ENCODE measurements around the gene S100A5. TPM values are rescaled to one million over a fixed set of nuclear protein-coding genes. Genes with fewer than 3 reads are reported as not detected.

The S100A5 gene
- polyA plus RNA-seq, 2 of the 4 experiments (the other 2 are of a cell fraction) = 0.45 to 0.68 TPM

Other genes starting within 250 kb of the S100A5 start
- gene PGLYRP3, start 228.0 kb downstream of the S100A5 start, polyA plus RNA-seq (2011; rRNA removed) = not detected in 2 replicates
- not detected in 3 replicates for gene PGLYRP3, start 228.0 kb downstream of the S100A5 start, polyA plus RNA-seq (2017; fragmentation: RNase III; extraction: RNeasy Plus Mini Kit Qiagen cat#74134 plus additional on column Dnase treatment)
- not detected in 2 replicates for gene PGLYRP4, start 192.1 kb downstream of the S100A5 start, polyA plus RNA-seq (2011; rRNA removed)
- gene PGLYRP4, start 192.1 kb downstream of the S100A5 start, polyA plus RNA-seq (2017; fragmentation: RNase III; extraction: RNeasy Plus Mini Kit Qiagen cat#74134 plus additional on column Dnase treatment) = not detected in 3 replicates
- 0.86 and 0.90 TPM in 2 replicates for gene S100A9, start 183.1 kb downstream of the S100A5 start, polyA plus RNA-seq (2011; rRNA removed)
- 1.7 to 4.6 TPM (median 3.1 TPM) in 3 replicates for gene S100A9, start 183.1 kb downstream of the S100A5 start, polyA plus RNA-seq (2017; fragmentation: RNase III; extraction: RNeasy Plus Mini Kit Qiagen cat#74134 plus additional on column Dnase treatment)
- gene S100A12, start 165.3 kb downstream of the S100A5 start, polyA plus RNA-seq (2011; rRNA removed) = not detected in 2 replicates
- not detected in 3 replicates for gene S100A12, start 165.3 kb downstream of the S100A5 start, polyA plus RNA-seq (2017; fragmentation: RNase III; extraction: RNeasy Plus Mini Kit Qiagen cat#74134 plus additional on column Dnase treatment)
- gene S100A8, start 149.9 kb downstream of the S100A5 start, polyA plus RNA-seq (2011; rRNA removed) = not detected in 2 replicates
- gene S100A8, start 149.9 kb downstream of the S100A5 start, polyA plus RNA-seq (2017; fragmentation: RNase III; extraction: RNeasy Plus Mini Kit Qiagen cat#74134 plus additional on column Dnase treatment) = not detected in 3 replicates
- not detected in 2 replicates for gene S100A7A, start 124.4 kb downstream of the S100A5 start, polyA plus RNA-seq (2011; rRNA removed)
- gene S100A7A, start 124.4 kb downstream of the S100A5 start, polyA plus RNA-seq (2017; fragmentation: RNase III; extraction: RNeasy Plus Mini Kit Qiagen cat#74134 plus additional on column Dnase treatment) = not detected in 3 replicates
- not detected in 2 replicates for gene S100A7, start 80.3 kb downstream of the S100A5 start, polyA plus RNA-seq (2011; rRNA removed)
- not detected in 3 replicates for gene S100A7, start 80.3 kb downstream of the S100A5 start, polyA plus RNA-seq (2017; fragmentation: RNase III; extraction: RNeasy Plus Mini Kit Qiagen cat#74134 plus additional on column Dnase treatment)
- 898 and 1,226 TPM in 2 replicates for gene S100A6, start 4.9 kb downstream of the S100A5 start, polyA plus RNA-seq (2011; rRNA removed)
- gene S100A6, start 4.9 kb downstream of the S100A5 start, polyA plus RNA-seq (2017; fragmentation: RNase III; extraction: RNeasy Plus Mini Kit Qiagen cat#74134 plus additional on column Dnase treatment) = 2,810 to 4,567 TPM (median 3,552 TPM) in 3 replicates
- 590 and 814 TPM in 2 replicates for gene S100A4, start 4.9 kb upstream of the S100A5 start, polyA plus RNA-seq (2011; rRNA removed)
- 2,180 to 3,189 TPM (median 2,584 TPM) in 3 replicates for gene S100A4, start 4.9 kb upstream of the S100A5 start, polyA plus RNA-seq (2017; fragmentation: RNase III; extraction: RNeasy Plus Mini Kit Qiagen cat#74134 plus additional on column Dnase treatment)
- 25.0 and 25.4 TPM in 2 replicates for gene S100A3, start 8.3 kb upstream of the S100A5 start, polyA plus RNA-seq (2011; rRNA removed)
- 71.1 to 88.9 TPM (median 74.0 TPM) in 3 replicates for gene S100A3, start 8.3 kb upstream of the S100A5 start, polyA plus RNA-seq (2017; fragmentation: RNase III; extraction: RNeasy Plus Mini Kit Qiagen cat#74134 plus additional on column Dnase treatment)
- 5.1 and 6.0 TPM in 2 replicates for gene S100A2, start 24.9 kb upstream of the S100A5 start, polyA plus RNA-seq (2011; rRNA removed)
- 13.4 to 19.5 TPM (median 15.9 TPM) in 3 replicates for gene S100A2, start 24.9 kb upstream of the S100A5 start, polyA plus RNA-seq (2017; fragmentation: RNase III; extraction: RNeasy Plus Mini Kit Qiagen cat#74134 plus additional on column Dnase treatment)
- gene S100A16, start 72.2 kb upstream of the S100A5 start, polyA plus RNA-seq (2011; rRNA removed) = 270 and 294 TPM in 2 replicates
- 259 to 298 TPM (median 290 TPM) in 3 replicates for gene S100A16, start 72.2 kb upstream of the S100A5 start, polyA plus RNA-seq (2017; fragmentation: RNase III; extraction: RNeasy Plus Mini Kit Qiagen cat#74134 plus additional on column Dnase treatment)
- 0.21 and 0.65 TPM in 2 replicates for gene S100A14, start 75.4 kb upstream of the S100A5 start, polyA plus RNA-seq (2011; rRNA removed)
- gene S100A14, start 75.4 kb upstream of the S100A5 start, polyA plus RNA-seq (2017; fragmentation: RNase III; extraction: RNeasy Plus Mini Kit Qiagen cat#74134 plus additional on column Dnase treatment) = 0.16 to 0.21 TPM (median 0.21 TPM) in 3 replicates
- 98.9 and 113 TPM in 2 replicates for gene S100A13, start 86.6 kb upstream of the S100A5 start, polyA plus RNA-seq (2011; rRNA removed)
- 107 to 146 TPM (median 129 TPM) in 3 replicates for gene S100A13, start 86.6 kb upstream of the S100A5 start, polyA plus RNA-seq (2017; fragmentation: RNase III; extraction: RNeasy Plus Mini Kit Qiagen cat#74134 plus additional on column Dnase treatment)
- 0.52 and 0.59 TPM in 2 replicates for gene S100A1, start 87.5 kb upstream of the S100A5 start, polyA plus RNA-seq (2011; rRNA removed)
- 0.67 to 0.97 TPM (median 0.88 TPM) in 3 replicates for gene S100A1, start 87.5 kb upstream of the S100A5 start, polyA plus RNA-seq (2017; fragmentation: RNase III; extraction: RNeasy Plus Mini Kit Qiagen cat#74134 plus additional on column Dnase treatment)
- gene CHTOP, start 93.1 kb upstream of the S100A5 start, polyA plus RNA-seq (2011; rRNA removed) = 81.6 and 98.1 TPM in 2 replicates
- 76.1 to 87.8 TPM (median 79.2 TPM) in 3 replicates for gene CHTOP, start 93.1 kb upstream of the S100A5 start, polyA plus RNA-seq (2017; fragmentation: RNase III; extraction: RNeasy Plus Mini Kit Qiagen cat#74134 plus additional on column Dnase treatment)
- 70.1 and 71.4 TPM in 2 replicates for gene SNAPIN, start 117.8 kb upstream of the S100A5 start, polyA plus RNA-seq (2011; rRNA removed)
- 46.6 to 52.6 TPM (median 50.5 TPM) in 3 replicates for gene SNAPIN, start 117.8 kb upstream of the S100A5 start, polyA plus RNA-seq (2017; fragmentation: RNase III; extraction: RNeasy Plus Mini Kit Qiagen cat#74134 plus additional on column Dnase treatment)
- 285 and 339 TPM in 2 replicates for gene ILF2, start 130.1 kb upstream of the S100A5 start, polyA plus RNA-seq (2011; rRNA removed)
- gene ILF2, start 130.1 kb upstream of the S100A5 start, polyA plus RNA-seq (2017; fragmentation: RNase III; extraction: RNeasy Plus Mini Kit Qiagen cat#74134 plus additional on column Dnase treatment) = 245 to 257 TPM (median 249 TPM) in 3 replicates
- gene NPR1, start 137.8 kb upstream of the S100A5 start, polyA plus RNA-seq (2011; rRNA removed) = 0.34 and 0.39 TPM in 2 replicates
- gene NPR1, start 137.8 kb upstream of the S100A5 start, polyA plus RNA-seq (2017; fragmentation: RNase III; extraction: RNeasy Plus Mini Kit Qiagen cat#74134 plus additional on column Dnase treatment) = 0.96 to 1.9 TPM (median 1.7 TPM) in 3 replicates
- 34.1 and 44.0 TPM in 2 replicates for gene INTS3, start 187.1 kb upstream of the S100A5 start, polyA plus RNA-seq (2011; rRNA removed)
- gene INTS3, start 187.1 kb upstream of the S100A5 start, polyA plus RNA-seq (2017; fragmentation: RNase III; extraction: RNeasy Plus Mini Kit Qiagen cat#74134 plus additional on column Dnase treatment) = 21.5 to 25.1 TPM (median 23.5 TPM) in 3 replicates
- gene SLC27A3, start 234.5 kb upstream of the S100A5 start, polyA plus RNA-seq (2011; rRNA removed) = 1.3 TPM in 2 replicates
- gene SLC27A3, start 234.5 kb upstream of the S100A5 start, polyA plus RNA-seq (2017; fragmentation: RNase III; extraction: RNeasy Plus Mini Kit Qiagen cat#74134 plus additional on column Dnase treatment) = 1.8 to 2.7 TPM (median 2.1 TPM) in 3 replicates